Measurements from ENCODE around the gene TNNI3K. TPM values are rescaled to one million over a fixed set of nuclear protein-coding genes. Genes with fewer than 3 reads are reported as not detected.

Gene TNNI3K
- total RNA-seq, 1 donor from 2014 or later, result not detected

DNA sequence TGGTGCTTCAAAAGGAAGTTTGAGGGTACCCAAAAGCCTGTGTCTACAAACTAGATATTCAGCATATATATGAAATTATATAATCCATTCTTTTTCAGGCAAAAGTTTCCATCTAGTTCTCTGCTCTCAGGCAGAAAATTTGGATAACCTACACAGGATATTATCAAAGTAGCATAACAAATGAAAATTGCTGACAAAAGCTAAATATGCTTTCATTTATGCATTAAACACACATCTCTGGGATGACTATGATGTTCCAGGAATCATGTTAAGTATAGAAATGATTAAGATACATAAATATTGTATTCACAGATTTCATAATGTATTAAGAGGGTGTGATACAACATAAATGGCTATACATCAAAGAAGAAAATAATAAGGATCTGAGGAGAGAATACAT, 184.4 kb downstream of the TNNI3K start:
- DNase-seq (ENCODE audit: extremely low spot score, unreplicated experiment), result no peak
- no peaks in the 10 kb centered on the region for H3K36me3 Mint-ChIP-seq
- H3K4me3 Mint-ChIP-seq, result no peak overlapping the region
- H3K27me3 Mint-ChIP-seq, result no peaks in the 10 kb centered on the region
- H3K27ac Mint-ChIP-seq, result no peak overlapping the region
- peaks cover 6% of the 10 kb centered on the region for H3K4me1 Mint-ChIP-seq (ENCODE audit: unreplicated experiment)
- no peaks in the 10 kb centered on the region for H3K9me3 Mint-ChIP-seq
- TF ChIP-seq, protein P1, sequence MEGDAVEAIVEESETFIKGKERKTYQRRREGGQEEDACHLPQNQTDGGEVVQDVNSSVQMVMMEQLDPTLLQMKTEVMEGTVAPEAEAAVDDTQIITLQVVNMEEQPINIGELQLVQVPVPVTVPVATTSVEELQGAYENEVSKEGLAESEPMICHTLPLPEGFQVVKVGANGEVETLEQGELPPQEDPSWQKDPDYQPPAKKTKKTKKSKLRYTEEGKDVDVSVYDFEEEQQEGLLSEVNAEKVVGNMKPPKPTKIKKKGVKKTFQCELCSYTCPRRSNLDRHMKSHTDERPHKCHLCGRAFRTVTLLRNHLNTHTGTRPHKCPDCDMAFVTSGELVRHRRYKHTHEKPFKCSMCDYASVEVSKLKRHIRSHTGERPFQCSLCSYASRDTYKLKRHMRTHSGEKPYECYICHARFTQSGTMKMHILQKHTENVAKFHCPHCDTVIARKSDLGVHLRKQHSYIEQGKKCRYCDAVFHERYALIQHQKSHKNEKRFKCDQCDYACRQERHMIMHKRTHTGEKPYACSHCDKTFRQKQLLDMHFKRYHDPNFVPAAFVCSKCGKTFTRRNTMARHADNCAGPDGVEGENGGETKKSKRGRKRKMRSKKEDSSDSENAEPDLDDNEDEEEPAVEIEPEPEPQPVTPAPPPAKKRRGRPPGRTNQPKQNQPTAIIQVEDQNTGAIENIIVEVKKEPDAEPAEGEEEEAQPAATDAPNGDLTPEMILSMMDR (conservative IDR thresholded peaks at IDR 0.05), result no peak

DNA sequence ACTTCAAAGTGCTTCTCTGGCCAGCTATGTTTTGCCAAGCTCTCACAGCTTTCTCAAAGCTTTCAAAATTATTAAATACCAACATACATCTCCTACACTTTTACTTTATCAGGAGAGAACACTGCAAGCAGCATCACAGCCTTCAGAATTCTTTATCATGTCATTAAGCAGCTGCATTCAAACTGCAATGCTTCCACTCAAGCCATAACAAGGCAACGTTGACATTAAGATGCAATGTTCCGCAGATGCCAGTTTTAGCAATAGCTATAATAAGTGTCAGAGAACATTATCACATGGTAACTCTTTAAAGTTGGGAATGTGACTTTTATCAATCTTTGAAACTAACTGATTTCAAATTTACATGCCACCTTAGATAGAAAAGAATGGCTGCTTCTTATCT, 185.3 kb downstream of the TNNI3K start:
- TF ChIP-seq, protein P1 (conservative IDR thresholded peaks at IDR 0.05), result no peak
- Mint-ChIP-seq H3K27ac (no peak overlapping the region), H3K9me3 (no peaks in the 10 kb centered on the region), H3K4me1 (ENCODE audit: unreplicated experiment) (peaks cover 7% of the 10 kb centered on the region), H3K36me3 (no peaks in the 10 kb centered on the region), H3K27me3 (no peaks in the 10 kb centered on the region), H3K4me3 (no peak overlapping the region)
- DNase-seq (ENCODE audit: extremely low spot score, unreplicated experiment), result no peak

DNA sequence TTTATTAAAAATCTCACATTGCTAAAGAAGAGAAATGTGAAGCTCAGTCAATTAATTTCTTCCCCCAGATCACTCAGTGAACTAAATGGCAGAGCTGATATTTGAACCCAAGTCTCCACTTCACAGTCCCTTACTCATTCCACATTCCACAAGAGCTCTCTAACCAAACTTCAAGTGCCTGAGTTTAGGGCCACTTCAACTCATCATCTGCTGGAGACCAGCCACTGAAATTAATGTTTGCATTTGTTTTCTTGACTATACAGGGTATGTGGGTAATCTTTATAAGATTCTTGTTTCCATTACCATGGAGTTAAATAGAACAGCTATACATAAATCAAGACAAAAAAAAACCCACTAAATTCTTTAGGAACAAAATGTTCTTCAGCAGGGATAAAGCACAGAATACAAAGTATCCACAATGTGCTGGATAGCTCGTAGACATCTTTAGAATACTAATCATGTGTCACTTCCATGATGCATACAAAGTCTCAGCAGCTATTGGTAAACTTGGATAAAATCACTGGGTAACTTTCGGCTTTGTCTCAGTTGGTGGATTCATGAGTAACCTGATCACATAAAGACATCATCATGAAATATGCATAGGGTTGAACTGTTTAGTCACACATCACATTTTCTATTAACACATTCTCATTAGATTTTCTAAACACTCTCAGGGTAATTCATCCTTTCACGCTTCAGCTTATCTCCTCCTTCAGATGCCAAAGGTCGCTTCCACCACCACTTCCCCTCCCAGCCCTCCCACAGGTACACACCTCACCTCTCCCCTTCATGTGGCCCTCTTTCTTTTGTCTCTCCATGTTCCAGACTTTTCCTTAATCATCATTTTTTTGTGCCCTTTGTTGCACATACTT, 187.5 kb downstream of the TNNI3K start:
- H3K36me3 Mint-ChIP-seq, result no peaks in the 10 kb centered on the region
- peaks cover 11% of the 10 kb centered on the region for H3K4me1 Mint-ChIP-seq (ENCODE audit: unreplicated experiment)
- H3K27ac Mint-ChIP-seq, result no peak overlapping the region
- DNase-seq (ENCODE audit: extremely low spot score, unreplicated experiment), result no peak
- no peaks in the 10 kb centered on the region for H3K9me3 Mint-ChIP-seq
- TF ChIP-seq, protein P1 (conservative IDR thresholded peaks at IDR 0.05), result no peak
- H3K4me3 Mint-ChIP-seq, result no peak overlapping the region
- H3K27me3 Mint-ChIP-seq, result no peaks in the 10 kb centered on the region

DNA sequence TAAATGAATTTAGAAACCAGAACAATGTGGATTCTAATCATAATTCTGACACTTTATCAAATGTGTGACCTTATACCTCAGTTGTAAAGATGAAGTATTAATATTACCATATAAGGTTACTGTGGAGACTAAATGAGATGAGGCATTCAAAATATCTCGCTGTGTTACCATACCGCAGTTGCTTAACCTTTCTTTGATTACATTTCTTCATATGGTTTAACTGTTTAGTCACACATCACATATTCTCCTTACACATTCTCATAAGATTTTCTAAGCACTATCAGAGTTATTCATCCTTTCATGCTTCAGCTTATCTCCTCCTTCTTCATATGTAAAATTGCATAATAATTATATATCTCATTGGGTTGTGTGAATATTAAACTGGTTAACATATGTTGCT, 188.3 kb downstream of the TNNI3K start:
- Mint-ChIP-seq H3K27ac (no peak overlapping the region), H3K9me3 (no peaks in the 10 kb centered on the region), H3K4me3 (no peak overlapping the region), H3K4me1 (ENCODE audit: unreplicated experiment) (peaks cover 11% of the 10 kb centered on the region), H3K36me3 (no peaks in the 10 kb centered on the region), H3K27me3 (no peaks in the 10 kb centered on the region)
- TF ChIP-seq, protein P1 (conservative IDR thresholded peaks at IDR 0.05), result no peak
- DNase-seq (ENCODE audit: extremely low spot score, unreplicated experiment), result no peak

DNA sequence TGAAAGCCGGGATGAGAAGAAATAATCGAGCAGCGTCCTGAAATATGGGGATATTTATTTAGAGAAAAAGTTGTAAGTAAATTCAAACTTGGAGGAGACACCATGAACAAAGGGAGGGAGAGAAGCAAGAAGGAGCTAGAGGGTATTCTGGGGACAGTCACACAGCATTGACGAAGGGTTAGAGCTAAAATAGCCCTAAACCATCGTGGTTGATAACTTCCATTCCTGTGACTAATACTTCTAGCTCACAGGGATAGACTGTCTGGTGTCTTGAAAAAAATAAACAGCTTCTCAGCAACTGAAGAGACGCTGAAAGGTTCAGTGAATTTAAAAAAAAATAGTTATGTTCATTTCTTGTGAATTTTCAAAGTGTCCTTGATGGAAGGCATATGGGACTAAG, 190.5 kb downstream of the TNNI3K start:
- Mint-ChIP-seq H3K27me3 (no peaks in the 10 kb centered on the region), H3K4me1 (ENCODE audit: unreplicated experiment) (peaks cover 19% of the 10 kb centered on the region), H3K36me3 (no peaks in the 10 kb centered on the region), H3K4me3 (peak overlapping the region; percentile 23), H3K9me3 (no peaks in the 10 kb centered on the region), H3K27ac (no peak overlapping the region)
- TF ChIP-seq, protein P1 (conservative IDR thresholded peaks at IDR 0.05), result no peak
- DNase-seq (ENCODE audit: extremely low spot score, unreplicated experiment), result no peak
